ENCODE data around the gene ZNF580.

The ZNF580 gene

DNA sequence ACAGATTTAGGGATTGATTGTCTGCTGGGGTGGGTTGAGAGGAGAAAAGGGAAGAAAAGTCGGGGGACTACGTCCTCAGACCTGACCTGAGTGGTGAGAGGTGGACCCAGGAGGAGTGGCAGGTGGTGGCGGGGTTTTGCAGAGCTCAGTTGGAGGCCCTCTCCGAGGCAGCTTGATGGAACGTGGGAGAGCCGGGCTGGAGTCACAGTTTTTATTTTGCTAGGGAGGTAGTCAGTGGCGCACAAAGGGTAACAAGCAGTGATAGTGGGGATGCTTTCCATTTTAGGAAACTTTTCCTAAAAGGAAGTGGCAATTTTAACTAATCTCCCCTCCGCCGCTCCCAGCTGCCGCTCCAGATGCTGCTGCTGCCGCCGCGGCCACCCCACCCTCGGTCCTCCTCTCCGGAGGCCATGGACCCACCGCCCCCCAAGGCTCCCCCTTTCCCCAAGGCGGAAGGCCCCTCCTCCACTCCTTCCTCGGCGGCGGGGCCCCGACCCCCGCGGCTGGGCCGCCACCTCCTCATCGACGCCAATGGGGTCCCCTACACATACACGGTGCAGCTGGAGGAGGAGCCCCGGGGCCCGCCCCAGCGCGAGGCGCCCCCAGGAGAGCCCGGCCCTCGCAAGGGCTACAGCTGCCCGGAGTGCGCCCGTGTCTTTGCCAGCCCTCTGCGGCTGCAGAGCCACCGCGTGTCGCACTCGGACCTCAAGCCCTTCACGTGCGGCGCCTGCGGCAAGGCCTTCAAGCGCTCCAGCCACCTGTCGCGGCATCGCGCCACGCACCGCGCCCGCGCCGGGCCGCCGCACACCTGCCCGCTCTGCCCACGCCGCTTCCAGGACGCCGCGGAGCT, 1.6 kb downstream of the ZNF580 start:
- Mint-ChIP-seq H3K9me3 (peaks cover 2% of the 10 kb centered on the region), H3K4me3 (peak overlapping the region; percentile 95), H3K36me3 (peaks cover 8% of the 10 kb centered on the region), H3K4me1 (peaks cover 44% of the 10 kb centered on the region), H3K27me3 (no peaks in the 10 kb centered on the region), H3K27ac (peak overlapping the region; percentile 93)
- ATAC-seq (ENCODE audit: low read depth): no peak
- no peak for DNase-seq (ENCODE audit: low spot score in 2 of 2)

- Mint-ChIP-seq H3K27me3 (no peaks in the 10 kb centered on the region), H3K9me3 (no peaks in the 10 kb centered on the region), H3K27ac (peak within 1 kb of the TSS; percentile 93), H3K36me3 (peaks cover 2% of the 10 kb centered on the region), H3K4me3 (peak within 1 kb of the TSS; percentile 95), H3K4me1 (peaks cover 36% of the 10 kb centered on the region)
- peak; percentile 75 to 84 for DNase-seq (ENCODE audit: low spot score in 2 of 2)
- peak; percentile 40 for ATAC-seq (ENCODE audit: low read depth)
Measured at GRCh38 chr19:55643003-55643886, 2.4 kb downstream of the ZNF580 start, which contains the start of gene ZNF581. TSS of gene ZNF581 (plus strand) at chr19:55643649. CDS start at chr19:55644572, 923 bp downstream.

DNA sequence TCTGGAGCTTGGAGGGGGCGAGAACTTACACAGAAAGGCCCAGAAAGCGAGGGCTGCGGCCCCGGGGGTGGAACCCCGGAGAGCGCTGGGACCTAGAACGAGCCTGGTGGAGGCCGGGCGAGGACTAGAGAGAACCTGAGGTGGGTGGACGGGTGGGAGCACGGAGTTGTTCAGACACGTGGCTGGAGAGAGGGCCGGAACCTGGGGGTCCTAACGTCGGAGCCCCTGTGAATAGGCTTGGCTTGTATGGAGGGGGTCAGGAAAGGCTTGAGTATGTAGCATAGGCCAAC, 3.0 kb downstream of the ZNF580 start:
- Mint-ChIP-seq H3K4me1 (peaks cover 40% of the 10 kb centered on the region), H3K27ac (peak overlapping the region; percentile 93), H3K36me3 (peaks cover 2% of the 10 kb centered on the region), H3K27me3 (no peaks in the 10 kb centered on the region), H3K4me3 (peak overlapping the region; percentile 93), H3K9me3 (no peaks in the 10 kb centered on the region)
- DNase-seq (ENCODE audit: low spot score in 2 of 2) (no peak), ATAC-seq (ENCODE audit: low read depth) (no peak)

- Mint-ChIP-seq H3K4me1 (peaks cover 39% of the 10 kb centered on the region), H3K4me3 (peak overlapping the region; percentile 93), H3K27me3 (no peaks in the 10 kb centered on the region), H3K27ac (peak overlapping the region; percentile 93), H3K9me3 (no peaks in the 10 kb centered on the region), H3K36me3 (no peaks in the 10 kb centered on the region)
- no peak for DNase-seq (ENCODE audit: low spot score in 2 of 2)
- no peak for ATAC-seq (ENCODE audit: low read depth)
Measured at GRCh38 chr19:55644191-55644833, 3.5 kb downstream of the ZNF580 start.

- no peak for DNase-seq (ENCODE audit: low spot score in 2 of 2)
- H3K36me3 Mint-ChIP-seq: no peaks in the 10 kb centered on the region
- H3K27me3 Mint-ChIP-seq: no peaks in the 10 kb centered on the region
- peaks cover 46% of the 10 kb centered on the region for H3K4me1 Mint-ChIP-seq
- no peak for ATAC-seq (ENCODE audit: low read depth)
- H3K4me3 Mint-ChIP-seq: peak overlapping the region; percentile 93
- peak overlapping the region; percentile 93 for H3K27ac Mint-ChIP-seq
- H3K9me3 Mint-ChIP-seq: no peaks in the 10 kb centered on the region
Measured at GRCh38 chr19:55644842-55645511, 4.2 kb downstream of the ZNF580 start.

GRCh38 chr19:55645512-55645881, 4.7 kb downstream of the ZNF580 start:
- no peak for ATAC-seq (ENCODE audit: low read depth)
- Mint-ChIP-seq H3K4me1 (peaks cover 51% of the 10 kb centered on the region), H3K27me3 (no peaks in the 10 kb centered on the region), H3K27ac (peak overlapping the region; percentile 73), H3K4me3 (peak overlapping the region; percentile 60), H3K9me3 (no peaks in the 10 kb centered on the region), H3K36me3 (no peaks in the 10 kb centered on the region)
- no peak for DNase-seq (ENCODE audit: low spot score in 2 of 2)

GRCh38 chr19:55646889-55647731, 6.3 kb downstream of the ZNF580 start:
- peak overlapping the region; percentile 89 for H3K27ac Mint-ChIP-seq
- H3K36me3 Mint-ChIP-seq: peaks cover 7% of the 10 kb centered on the region
- H3K4me1 Mint-ChIP-seq: peaks cover 46% of the 10 kb centered on the region
- H3K27me3 Mint-ChIP-seq: no peaks in the 10 kb centered on the region
- no peaks in the 10 kb centered on the region for H3K9me3 Mint-ChIP-seq
- DNase-seq (ENCODE audit: low spot score in 2 of 2) (no peak), ATAC-seq (ENCODE audit: low read depth) (peak; percentile 67)
- peak overlapping the region; percentile 97 for H3K4me3 Mint-ChIP-seq

DNA sequence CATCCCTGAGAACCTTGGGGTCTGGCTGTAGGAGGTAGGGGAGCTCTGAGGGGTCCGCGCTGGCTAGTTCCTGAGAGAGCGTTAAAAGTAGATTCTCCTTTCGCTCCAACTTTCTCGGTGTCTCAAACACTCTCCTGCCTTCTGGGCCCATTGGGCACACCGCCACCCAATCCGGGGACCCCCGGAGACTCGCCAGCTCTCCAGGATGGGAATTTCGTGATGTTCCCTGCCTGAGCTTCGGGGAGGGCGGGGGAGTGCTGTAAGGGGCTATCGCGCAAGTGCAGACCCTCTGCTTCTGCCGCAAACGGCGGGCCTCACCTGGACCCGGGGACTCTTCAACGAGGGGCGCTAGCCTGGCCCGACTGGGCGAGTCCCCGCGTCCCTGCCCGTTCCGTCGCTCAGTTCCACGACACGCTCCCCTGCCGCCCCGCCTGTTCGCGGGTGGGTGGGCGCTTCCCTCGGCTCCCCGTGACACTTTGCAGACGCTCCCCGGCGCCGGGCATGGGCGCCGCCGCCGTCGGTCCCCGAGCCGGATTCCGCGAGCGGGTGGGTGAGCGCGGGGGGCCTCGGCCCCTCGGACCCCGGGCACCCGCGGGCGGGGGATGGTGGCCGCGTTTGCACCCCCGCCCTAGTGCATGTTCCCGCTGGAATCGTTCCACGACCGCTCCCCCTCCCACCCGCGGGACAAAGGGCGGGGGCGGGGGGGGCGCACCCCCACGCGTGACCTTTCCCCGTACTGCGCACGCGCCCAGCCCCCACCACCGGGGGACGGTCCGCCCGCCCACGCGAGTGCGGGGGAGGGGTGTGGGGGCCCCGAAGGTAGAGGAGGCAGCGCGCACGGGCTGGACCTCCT, 7.2 kb downstream of the ZNF580 start, which contains the start of gene CCDC106:
TSS of gene CCDC106 (plus strand) at position 481 of the 853 bp plus-strand sequence. CDS start 835 bp downstream, outside the sequence.
- Mint-ChIP-seq H3K36me3 (peaks cover 9% of the 10 kb centered on the region), H3K4me3 (peak within 1 kb of the TSS; percentile 97), H3K27me3 (no peaks in the 10 kb centered on the region), H3K4me1 (peaks cover 45% of the 10 kb centered on the region), H3K9me3 (no peaks in the 10 kb centered on the region), H3K27ac (peak within 1 kb of the TSS; percentile 89)
- ATAC-seq (ENCODE audit: low read depth): peak; percentile 43
- peak; percentile 48 to 75 for DNase-seq (ENCODE audit: low spot score in 2 of 2)

GRCh38 chr19:55648585-55649267, 7.9 kb downstream of the ZNF580 start:
- peak overlapping the region; percentile 87 for H3K27ac Mint-ChIP-seq
- peaks cover 39% of the 10 kb centered on the region for H3K4me1 Mint-ChIP-seq
- H3K36me3 Mint-ChIP-seq: peaks cover 9% of the 10 kb centered on the region
- ATAC-seq (ENCODE audit: low read depth) (no peak), DNase-seq (ENCODE audit: low spot score in 2 of 2) (no peak)
- no peaks in the 10 kb centered on the region for H3K27me3 Mint-ChIP-seq
- peak overlapping the region; percentile 86 for H3K4me3 Mint-ChIP-seq
- no peaks in the 10 kb centered on the region for H3K9me3 Mint-ChIP-seq

DNA sequence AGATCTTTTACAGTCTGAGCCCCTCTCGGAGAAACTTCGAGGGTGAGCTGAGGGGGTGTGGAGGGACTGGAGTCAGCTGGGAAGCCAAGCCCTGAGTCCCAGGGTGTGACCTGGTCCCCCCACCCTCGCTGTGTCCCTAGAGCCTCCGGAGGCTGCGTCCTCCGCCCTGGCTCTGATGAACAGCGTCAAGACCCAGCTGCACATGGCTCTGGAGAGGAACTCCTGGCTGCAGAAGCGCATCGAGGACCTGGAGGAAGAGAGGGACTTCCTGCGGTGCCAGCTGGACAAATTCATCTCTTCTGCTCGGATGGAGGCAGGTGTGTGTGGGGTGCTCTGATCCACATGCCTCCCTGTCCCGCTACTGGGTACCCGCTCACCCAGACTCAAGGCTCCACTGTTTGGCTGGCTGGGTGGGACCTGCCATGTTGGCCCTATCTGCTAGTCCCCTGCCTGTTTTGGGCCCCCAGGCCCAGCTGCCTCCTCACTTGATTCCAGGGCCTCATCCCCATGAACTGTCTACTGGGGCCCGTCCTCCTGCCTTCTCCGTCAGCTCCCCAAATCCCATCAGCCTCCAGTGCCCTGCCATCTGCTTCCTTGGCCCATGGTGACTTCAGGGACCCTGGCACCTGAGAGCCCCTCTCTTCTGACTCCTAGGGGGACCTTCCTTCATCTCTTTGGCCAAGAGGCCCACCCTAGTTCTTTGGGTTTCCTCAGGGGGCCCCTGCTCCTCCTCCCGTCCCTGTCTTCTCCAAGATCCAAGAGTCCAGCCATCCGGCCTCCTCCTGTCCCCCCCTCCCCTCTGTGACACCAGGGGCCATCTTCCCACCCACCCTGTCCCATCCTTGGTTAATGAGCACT, 8.7 kb downstream of the ZNF580 start:
- no peak for ATAC-seq (ENCODE audit: low read depth)
- Mint-ChIP-seq H3K36me3 (peaks cover 9% of the 10 kb centered on the region), H3K4me1 (peaks cover 32% of the 10 kb centered on the region), H3K27ac (peak overlapping the region; percentile 89), H3K9me3 (no peaks in the 10 kb centered on the region), H3K4me3 (peak overlapping the region; percentile 86), H3K27me3 (no peaks in the 10 kb centered on the region)
- DNase-seq (ENCODE audit: low spot score in 2 of 2): no peak

GRCh38 chr19:55650126-55650557, 9.3 kb downstream of the ZNF580 start:
- Mint-ChIP-seq H3K4me3 (peak overlapping the region; percentile 86), H3K27me3 (no peaks in the 10 kb centered on the region), H3K9me3 (no peaks in the 10 kb centered on the region), H3K4me1 (peaks cover 31% of the 10 kb centered on the region), H3K27ac (peak overlapping the region; percentile 89), H3K36me3 (peaks cover 9% of the 10 kb centered on the region)
- ATAC-seq (ENCODE audit: low read depth): no peak
- DNase-seq (ENCODE audit: low spot score in 2 of 2): no peak
